Keratinocyte (primary cell): ENCODE results near the gene REXO1. TPM values are rescaled to one million over a fixed set of nuclear protein-coding genes. Genes with fewer than 3 reads are reported as not detected.

Source experiments
- DNase-seq: peaks from one replicate; pipeline ENCODE4 v3.0.0-alpha.2; 2011; ENCODE audit warnings: low read depth, missing footprints, low spot score
- FAIRE-seq: peaks from 2 replicates; lab custom pipeline; 2011; peaks lifted over from hg19 to GRCh38; lab: Jason Lieb, UNC
- H2AFZ ChIP-seq: 2 replicates; pipeline ENCODE4 v1.6.0; 2012; ENCODE audit warnings: low read length, control low read depth, inconsistent platforms; ENCODE audit not compliant: control insufficient read depth
- H3K27ac ChIP-seq: 2 replicates; pipeline ENCODE4 v1.5.1; 2011; ENCODE audit warnings: low read length; ENCODE audit not compliant: control insufficient read depth, insufficient read depth
- H3K27me3 ChIP-seq: 3 replicates; pipeline ENCODE4 v1.6.0; 2011; ENCODE audit warnings: low read length; ENCODE audit not compliant: control insufficient read depth, insufficient read depth; ENCODE audit errors: extremely low read depth
- H3K36me3 ChIP-seq, 2 experiments: 2 replicates in 1 of 2; 3 replicates in 1 of 2; pipeline ENCODE4 v1.5.1; 2011; ENCODE audit warnings: low read length in 2 of 2, mild to moderate bottlenecking in 1 of 2; ENCODE audit not compliant: control insufficient read depth in 2 of 2, insufficient read depth in 2 of 2; ENCODE audit errors: extremely low read depth in 1 of 2
- H3K4me1 ChIP-seq: 3 replicates; pipeline ENCODE4 v1.5.1; 2011; ENCODE audit warnings: low read length; ENCODE audit not compliant: control insufficient read depth, insufficient read depth; ENCODE audit errors: extremely low read depth
- H3K4me2 ChIP-seq: 3 replicates; pipeline ENCODE4 v1.6.0; 2011; ENCODE audit warnings: low read depth, low read length; ENCODE audit not compliant: control insufficient read depth, insufficient read depth; ENCODE audit errors: extremely low read depth
- H3K4me3 ChIP-seq, 3 experiments: fragments of 200-600 bp in 1 of 3; sonication (generic) in 1 of 3; 2 replicates in 2 of 3; 3 replicates in 1 of 3; pipeline ENCODE4 v1.5.1; 2011 to 2016; ENCODE audit warnings: low read length in 3 of 3, mild to moderate bottlenecking in 3 of 3, control low read depth in 2 of 3, inconsistent platforms in 1 of 3, low read depth in 1 of 3, mixed read lengths in 1 of 3, mixed run types in 1 of 3, moderate library complexity in 1 of 3; ENCODE audit not compliant: control insufficient read depth in 2 of 3, insufficient read depth in 2 of 3; ENCODE audit errors: extremely low read depth in 1 of 3
- H3K79me2 ChIP-seq: 2 replicates; pipeline ENCODE4 v1.6.0; 2012; ENCODE audit warnings: low read length; ENCODE audit not compliant: control insufficient read depth, insufficient read depth
- H3K9ac ChIP-seq: 3 replicates; pipeline ENCODE4 v1.6.0; 2011; ENCODE audit warnings: low read length; ENCODE audit not compliant: control insufficient read depth, insufficient read depth; ENCODE audit errors: extremely low read depth
- H3K9me1 ChIP-seq: 3 replicates; pipeline ENCODE4 v1.6.0; 2011; ENCODE audit warnings: low read length; ENCODE audit not compliant: control insufficient read depth, insufficient read depth; ENCODE audit errors: extremely low read depth
- H3K9me3 ChIP-seq: 2 replicates; pipeline ENCODE4 v1.5.1; 2012; ENCODE audit warnings: low read depth, low read length; ENCODE audit not compliant: control insufficient read depth
- H4K20me1 ChIP-seq: 3 replicates; pipeline ENCODE4 v1.6.0; 2011; ENCODE audit warnings: low read length; ENCODE audit not compliant: control insufficient read depth, insufficient read depth; ENCODE audit errors: extremely low read depth
- CTCF ChIP-seq, 3 experiments: IDR thresholded peaks in 1 of 3; conservative IDR thresholded peaks in 1 of 3; optimal IDR thresholded peaks in 1 of 3; 2 replicates in 2 of 3; 3 replicates in 1 of 3; pipeline versions ENCODE3 to v1.5.1; 2011; ENCODE audit warnings: low read length in 3 of 3, mild to moderate bottlenecking in 3 of 3, moderate library complexity in 2 of 3, control low read depth in 1 of 3, inconsistent platforms in 1 of 3; ENCODE audit not compliant: insufficient read depth in 2 of 3; ENCODE audit errors: extremely low read depth in 1 of 3
- EZH2 ChIP-seq: IDR thresholded peaks from one replicate; pipeline ENCODE4 v1.6.1; 2012; ENCODE audit warnings: inconsistent platforms, mild to moderate bottlenecking, low read length, moderate library complexity
- dilution Hi-C: fragments of 300-500 bp; cut with MboI; formaldehyde crosslinking; loops from one replicate; pipeline ENCODE4 v1.7.0; 2020; ENCODE audit warnings: low sequenced_read_pairs; ENCODE audit not compliant: extremely low pct_ligation_motif_present
- polyA plus RNA-seq, 5 experiments: library from polyadenylated mRNA; depleted of rRNA in 3 of 5; stranded (reverse) in 3 of 5; stranded (forward) in 1 of 5; unstranded in 1 of 5; fragments of >200 nt; gene quantifications; 1 replicate in 1 of 5; 2 replicates in 3 of 5; 3 replicates in 1 of 5; pipeline versions ENCODE4 v1.2.1 to v1.2.3, GENCODE V29; 2011 to 2012; ENCODE audit warnings: missing spikeins in 2 of 5, low read depth in 1 of 5, low replicate concordance in 1 of 5

Gene REXO1
- polyA plus RNA-seq, 1 donor (not counting 4 experiments of a cell fraction or from before 2014, with no cell fraction given) = 6.1 TPM

DNA sequence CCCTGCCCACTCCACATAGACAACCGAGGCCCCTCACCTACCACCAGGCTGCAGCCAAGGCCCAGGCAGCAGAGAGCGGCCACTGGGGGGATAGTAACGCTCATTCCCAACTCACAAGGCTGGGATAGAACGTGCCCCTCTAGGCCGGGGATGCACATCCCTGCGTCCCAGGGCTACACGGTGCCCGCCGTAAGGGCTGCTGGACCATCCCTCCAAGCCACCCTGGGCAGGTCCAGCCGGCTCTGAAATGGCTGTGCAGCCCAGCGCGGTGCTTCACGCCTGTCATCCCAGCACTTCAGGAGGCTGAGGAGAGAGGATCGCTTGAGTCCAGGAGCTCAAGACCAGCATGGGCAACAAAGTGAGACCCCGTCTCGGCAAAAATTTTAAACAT lies 3.2 kb downstream of the REXO1 start:
- peak overlapping the region; percentile 72 for H3K9ac ChIP-seq
- H3K4me2 ChIP-seq = no peak overlapping the region
- no peak for DNase-seq
- no peak for FAIRE-seq
- H3K79me2 ChIP-seq = peaks cover 78% of the 10 kb centered on the region
- H2AFZ ChIP-seq = no peak overlapping the region
- H4K20me1 ChIP-seq = peaks cover 27% of the 10 kb centered on the region
- TF ChIP-seq CTCF (optimal IDR thresholded peaks at IDR 0.05 in 1 of 3, IDR thresholded peaks at IDR 0.05 in 1 of 3, conservative IDR thresholded peaks at IDR 0.05 in 1 of 3; ENCODE audit: extremely low read depth in 1 of 3, insufficient read depth in 2 of 3, low read length in 3 of 3) (no peak), EZH2 (no peak)
- peaks cover 6 to 14% of the 10 kb centered on the region in 2 experiments for H3K36me3 ChIP-seq
- no peaks in the 10 kb centered on the region for H3K9me1 ChIP-seq
- H3K4me1 ChIP-seq = peaks cover 62% of the 10 kb centered on the region
- H3K27me3 ChIP-seq = no peaks in the 10 kb centered on the region
- dilution Hi-C loops = no loop called here
- no peak overlapping the region for H3K27ac ChIP-seq
- H3K4me3 ChIP-seq = no peak overlapping the region
- no peaks in the 10 kb centered on the region for H3K9me3 ChIP-seq

GRCh38 chr19:1844513-1845124 lies 3.7 kb downstream of the REXO1 start:
- H3K4me1 ChIP-seq = peaks cover 62% of the 10 kb centered on the region
- peak overlapping the region in 1 of 3 experiments; percentile 56 for H3K4me3 ChIP-seq
- H3K9me3 ChIP-seq = no peaks in the 10 kb centered on the region
- dilution Hi-C loops = no loop called here
- H4K20me1 ChIP-seq = peaks cover 29% of the 10 kb centered on the region
- FAIRE-seq (no peak), DNase-seq (no peak)
- H3K9me1 ChIP-seq = no peaks in the 10 kb centered on the region
- H3K27ac ChIP-seq = peak overlapping the region; percentile 73
- H3K79me2 ChIP-seq = peaks cover 83% of the 10 kb centered on the region
- H3K9ac ChIP-seq = peak overlapping the region; percentile 72
- peak overlapping the region; percentile 82 for H3K4me2 ChIP-seq
- TF ChIP-seq EZH2 (no peak), CTCF (optimal IDR thresholded peaks at IDR 0.05 in 1 of 3, IDR thresholded peaks at IDR 0.05 in 1 of 3, conservative IDR thresholded peaks at IDR 0.05 in 1 of 3; ENCODE audit: extremely low read depth in 1 of 3, insufficient read depth in 2 of 3, low read length in 3 of 3) (peak in 1 of 3 experiments; percentile 23)
- no peak overlapping the region for H2AFZ ChIP-seq
- no peaks in the 10 kb centered on the region for H3K27me3 ChIP-seq
- H3K36me3 ChIP-seq = peaks cover 4 to 18% of the 10 kb centered on the region in 2 experiments
